Trophoblast cell (in vitro differentiated cells and primary cell): Measurements from ENCODE around the gene CCDC97. TPM values are rescaled to one million over a fixed set of nuclear protein-coding genes. Genes with fewer than 3 reads are reported as not detected.
A peak's percentile ranks its signal among the peaks of the same experiment; 100 is the strongest.

ENCODE experiments used
- DNase-seq, 2 donors: peaks; one replicate each; pipeline ENCODE4 v3.0.0-alpha.2; 2016
- H2AFZ ChIP-seq: 2 replicates; pipeline ENCODE4 v1.6.1; 2013; ENCODE audit warnings: low read length, moderate library complexity, mild to moderate bottlenecking; ENCODE audit not compliant: insufficient read depth, poor library complexity
- H2AK5ac ChIP-seq: 2 replicates; pipeline ENCODE4 v1.6.1; 2013; ENCODE audit warnings: mild to moderate bottlenecking, low read length
- H2BK120ac ChIP-seq: 2 replicates; pipeline ENCODE4 v1.6.1; 2013; ENCODE audit warnings: low read length, mild to moderate bottlenecking, moderate library complexity; ENCODE audit not compliant: insufficient read depth, poor library complexity
- H2BK12ac ChIP-seq: 2 replicates; pipeline ENCODE4 v1.6.1; 2013; ENCODE audit warnings: mild to moderate bottlenecking, low read length, moderate library complexity
- H2BK5ac ChIP-seq: 2 replicates; pipeline ENCODE4 v1.6.1; 2013; ENCODE audit warnings: low read length, low read depth, moderate library complexity, mild to moderate bottlenecking; ENCODE audit not compliant: poor library complexity
- H3K14ac ChIP-seq: 2 replicates; pipeline ENCODE4 v1.6.1; 2013; ENCODE audit warnings: mild to moderate bottlenecking, low read length
- H3K18ac ChIP-seq: 2 replicates; pipeline ENCODE4 v1.6.1; 2013; ENCODE audit warnings: mild to moderate bottlenecking, low read length
- H3K23ac ChIP-seq: 2 replicates; pipeline ENCODE4 v1.6.1; 2013; ENCODE audit warnings: low read length
- H3K27ac ChIP-seq: 2 replicates; pipeline ENCODE4 v1.5.1; 2013; ENCODE audit warnings: low read depth, mild to moderate bottlenecking, inconsistent platforms, low read length, moderate library complexity
- H3K27me3 ChIP-seq: 2 replicates; pipeline ENCODE4 v1.6.1; 2013; ENCODE audit warnings: inconsistent platforms, mild to moderate bottlenecking, low read length, moderate library complexity; ENCODE audit not compliant: insufficient read depth
- H3K36me3 ChIP-seq, 2 experiments: 1 replicate in 1 of 2; 2 replicates in 1 of 2; pipeline ENCODE4 v1.6.1; 2013; ENCODE audit warnings: low read length in 2 of 2, mild to moderate bottlenecking in 2 of 2, moderate library complexity in 1 of 2; ENCODE audit not compliant: insufficient read depth in 2 of 2, control insufficient read depth in 1 of 2
- H3K4ac ChIP-seq: 2 replicates; pipeline ENCODE4 v1.6.1; 2013; ENCODE audit warnings: low read depth, mild to moderate bottlenecking, low read length, moderate library complexity
- H3K4me1 ChIP-seq, 2 experiments: 1 replicate in 1 of 2; 2 replicates in 1 of 2; pipeline ENCODE4 v1.6.1; 2013; ENCODE audit warnings: low read length in 2 of 2, mild to moderate bottlenecking in 2 of 2, moderate library complexity in 1 of 2; ENCODE audit not compliant: insufficient read depth in 2 of 2, control insufficient read depth in 1 of 2
- H3K4me2 ChIP-seq: 2 replicates; pipeline ENCODE4 v1.6.1; 2013; ENCODE audit warnings: inconsistent platforms, mild to moderate bottlenecking, low read length, moderate library complexity
- H3K4me3 ChIP-seq: 2 replicates; pipeline ENCODE4 v1.5.1; 2013; ENCODE audit warnings: mild to moderate bottlenecking, low read depth, low read length, inconsistent platforms
- H3K79me1 ChIP-seq: one replicate; pipeline ENCODE4 v1.6.1; 2013; ENCODE audit warnings: low read length
- H3K79me2 ChIP-seq: 2 replicates; pipeline ENCODE4 v1.6.1; 2013; ENCODE audit warnings: low read length, mild to moderate bottlenecking; ENCODE audit not compliant: control insufficient read depth, insufficient read depth, poor library complexity
- H3K9ac ChIP-seq: 2 replicates; pipeline ENCODE4 v1.6.1; 2013; ENCODE audit warnings: mild to moderate bottlenecking, low read length
- H3K9me3 ChIP-seq: 2 replicates; pipeline ENCODE4 v1.6.1; 2013; ENCODE audit warnings: low read depth, mild to moderate bottlenecking, control low read depth, inconsistent platforms, low read length; ENCODE audit not compliant: insufficient read depth
- H4K12ac ChIP-seq: 2 replicates; pipeline ENCODE4 v1.6.1; 2013; ENCODE audit warnings: low read depth, mild to moderate bottlenecking, low read length, moderate library complexity
- H4K8ac ChIP-seq: 2 replicates; pipeline ENCODE4 v1.6.1; 2013; ENCODE audit warnings: low read depth, mild to moderate bottlenecking, low read length, moderate library complexity
- H4K91ac ChIP-seq: one replicate; pipeline ENCODE4 v1.6.1; 2013; ENCODE audit warnings: low read depth, mild to moderate bottlenecking, low read length, moderate library complexity
- WGBS: extraction: QIAGEN DNeasy Blood & Tissue Kit; methylation state at CpG from one replicate; pipeline ENCODE4 v1.1.7; 2013; ENCODE audit warnings: missing lambda C conversion rate; ENCODE audit not compliant: insufficient read length, insufficient coverage; ENCODE audit errors: extremely low coverage; 5-methylcytosine and 5-hydroxymethylcytosine counted together
- polyA plus RNA-seq: library from polyadenylated mRNA; stranded (reverse); fragments of 200-250 nt; gene quantifications from 2 replicates; pipeline ENCODE4 v1.2.3, GENCODE V29; 2013

Gene CCDC97
- 24.7 and 26.3 TPM in 2 replicates for polyA plus RNA-seq

- H3K9me3 ChIP-seq = no peaks in the 10 kb centered on the region
- H3K4ac ChIP-seq = peak within 1 kb of the TSS; percentile 81
- peak within 1 kb of the TSS; percentile 93 for H3K14ac ChIP-seq
- peak within 1 kb of the TSS; percentile 95 for H3K18ac ChIP-seq
- H3K79me2 ChIP-seq = peaks cover 4% of the 10 kb centered on the region
- peak within 1 kb of the TSS; percentile 86 for H4K12ac ChIP-seq
- H4K91ac ChIP-seq = peak within 1 kb of the TSS; percentile 92
- no peaks in the 10 kb centered on the region for H3K27me3 ChIP-seq
- peak within 1 kb of the TSS; percentile 90 for H2AFZ ChIP-seq
- H3K23ac ChIP-seq = no peak within 1 kb of the TSS
- H2BK120ac ChIP-seq = peak within 1 kb of the TSS; percentile 90
- H3K4me3 ChIP-seq = peak within 1 kb of the TSS; percentile 83
- peak within 1 kb of the TSS; percentile 92 for H3K27ac ChIP-seq
- peak within 1 kb of the TSS; percentile 90 for H3K9ac ChIP-seq
- H2BK12ac ChIP-seq = peak within 1 kb of the TSS; percentile 1
- H3K4me1 ChIP-seq = peaks cover 5 to 13% of the 10 kb centered on the region in 2 experiments
- H4K8ac ChIP-seq = peak within 1 kb of the TSS; percentile 97
- peak within 1 kb of the TSS; percentile 78 for H3K4me2 ChIP-seq
- peaks cover 8% of the 10 kb centered on the region for H3K79me1 ChIP-seq
- peak within 1 kb of the TSS; percentile 75 for H2AK5ac ChIP-seq
- peaks cover 38 to 39% of the 10 kb centered on the region in 2 experiments for H3K36me3 ChIP-seq
- WGBS = no CpG with 5 or more reads among the region's 47 CpGs
- peak within 1 kb of the TSS; percentile 95 for H2BK5ac ChIP-seq
- DNase-seq = peak; percentile 72 to 89
Measured at GRCh38 chr19:41310033-41310831, at the start of gene CCDC97. Gene CCDC97 (plus strand): TSS chr19:41310172. CDS start chr19:41310311, 139 bp downstream.

- Histone ChIP-seq H2AFZ (peak overlapping the region; percentile 30), H4K12ac (no peak overlapping the region), H3K79me2 (peaks cover 27% of the 10 kb centered on the region), H3K27ac (peak overlapping the region; percentile 63), H3K27me3 (no peaks in the 10 kb centered on the region), H2BK120ac (no peak overlapping the region), H3K4me3 (no peak overlapping the region), H3K36me3 (peaks cover 27 to 28% of the 10 kb centered on the region in 2 experiments), H3K14ac (peak overlapping the region; percentile 8), H3K79me1 (peaks cover 24% of the 10 kb centered on the region), H3K9ac (no peak overlapping the region), H2AK5ac (peak overlapping the region; percentile 13), H4K8ac (peak overlapping the region; percentile 2), H3K23ac (no peak overlapping the region), H2BK5ac (no peak overlapping the region), H3K18ac (no peak overlapping the region), H3K9me3 (peaks cover 4% of the 10 kb centered on the region), H3K4ac (peak overlapping the region; percentile 30), H2BK12ac (no peak overlapping the region), H3K4me1 (peaks cover 4 to 7% of the 10 kb centered on the region in 2 experiments), H4K91ac (peak overlapping the region; percentile 60), H3K4me2 (peak overlapping the region; percentile 95)
- WGBS = no CpG with 5 or more reads among the region's 10 CpGs
- no peak for DNase-seq
Measured at GRCh38 chr19:41261474-41262190, 48.3 kb upstream of the CCDC97 start.

GRCh38 chr19:41263042-41263849 is 46.7 kb upstream of the CCDC97 start:
- no peak overlapping the region for H2BK12ac ChIP-seq
- H3K27ac ChIP-seq = peak overlapping the region; percentile 89
- peaks cover 6 to 9% of the 10 kb centered on the region in 2 experiments for H3K4me1 ChIP-seq

More at GRCh38 chr19:41263042-41263849, 46.7 kb upstream of the CCDC97 start:
- Histone ChIP-seq H3K79me1 (peaks cover 24% of the 10 kb centered on the region), H3K9me3 (peaks cover 2% of the 10 kb centered on the region), H2BK5ac (peak overlapping the region; percentile 66), H4K91ac (peak overlapping the region; percentile 93), H2BK120ac (peak overlapping the region; percentile 5), H3K4ac (peak overlapping the region; percentile 57), H2AFZ (peak overlapping the region; percentile 2), H3K14ac (peak overlapping the region; percentile 40), H3K18ac (peak overlapping the region; percentile 13), H3K23ac (no peak overlapping the region), H3K9ac (peak overlapping the region; percentile 88), H3K36me3 (peaks cover 20 to 24% of the 10 kb centered on the region in 2 experiments), H3K27me3 (no peaks in the 10 kb centered on the region), H3K4me2 (peak overlapping the region; percentile 95), H3K4me3 (peak overlapping the region; percentile 75), H2AK5ac (peak overlapping the region; percentile 76), H3K79me2 (peaks cover 36% of the 10 kb centered on the region), H4K12ac (peak overlapping the region; percentile 33), H4K8ac (peak overlapping the region; percentile 25)
- peak; percentile 68 to 76 for DNase-seq
- no CpG with 5 or more reads among the region's 46 CpGs for WGBS
